NCI-H2171 treated with DMSO at 0.1 percent for 48 hours (cell line): Measurements from ENCODE around the gene TMPRSS13.
"Not testable (repeated sequence)": the region's sequence is repeated elsewhere in the genome, so short reads cannot be mapped to it uniquely, and the experiment has no call there.

ENCODE experiments used
- DNase-seq: peaks from one replicate; lab custom pipeline; 2025; lab: John Stamatoyannopoulos, UW

Gene TMPRSS13

DNA sequence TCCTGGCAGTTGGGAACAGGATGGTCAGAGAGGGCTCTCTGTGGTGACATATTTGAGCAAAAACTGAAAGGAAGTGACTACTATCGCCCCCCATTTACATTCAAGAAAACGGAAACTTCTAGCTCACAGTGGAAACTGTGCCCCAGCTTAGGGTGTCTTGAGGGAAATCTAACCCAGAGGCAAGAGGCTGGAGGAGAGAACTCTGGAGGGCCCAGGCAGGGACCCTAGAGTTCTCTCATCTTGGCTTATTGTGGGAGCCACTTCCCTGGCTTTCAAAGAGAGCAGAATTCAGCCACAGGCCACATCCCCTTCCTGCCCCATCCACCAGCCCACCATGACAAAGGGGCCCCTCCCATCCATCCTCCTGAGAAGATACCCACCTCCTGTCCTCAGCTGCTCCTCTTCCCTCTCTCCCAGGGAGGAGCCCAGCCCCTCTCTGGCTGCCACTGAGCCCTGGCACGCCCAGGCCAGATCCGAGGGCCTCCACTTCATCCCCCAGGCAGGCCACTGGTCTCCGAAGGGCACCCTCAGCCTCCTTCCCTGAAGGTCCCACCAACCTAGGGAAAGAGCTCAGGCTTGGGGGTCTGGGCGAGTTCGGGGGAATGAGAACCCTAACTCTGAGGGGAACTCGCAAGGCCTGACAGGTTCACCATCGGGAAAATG, 1.6 kb upstream of the TMPRSS13 start:
- DNase-seq = no peak

GRCh38 chr11:117929916-117930570, 841 bp upstream of the TMPRSS13 start:
- no peak for DNase-seq

- DNase-seq = no peak
Observed at GRCh38 chr11:117928446-117929141, 608 bp downstream of the TMPRSS13 start.

DNA sequence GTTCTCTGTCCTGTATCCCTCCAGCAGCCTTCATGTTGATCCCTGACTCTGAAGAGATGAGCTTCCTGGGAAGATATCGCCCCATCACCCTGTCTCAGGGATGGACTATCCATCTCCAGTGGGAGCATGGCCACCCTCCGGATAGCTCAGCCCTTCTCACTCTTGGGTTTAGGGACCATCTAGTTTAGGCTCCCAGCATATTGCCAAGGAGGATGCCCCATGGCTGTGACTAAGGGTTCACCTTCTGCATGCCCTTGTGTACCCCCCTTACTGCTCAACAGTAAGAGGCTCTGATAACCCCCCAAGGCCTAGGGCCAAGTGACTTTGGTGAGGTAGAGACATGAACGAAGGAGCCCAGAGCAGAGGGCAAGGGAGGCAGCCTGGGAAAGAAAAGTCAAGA, 1.3 kb downstream of the TMPRSS13 start:
- DNase-seq = no peak

GRCh38 chr11:117926166-117926565, 3.0 kb downstream of the TMPRSS13 start:
- not testable (repeated sequence) for DNase-seq

GRCh38 chr11:117925198-117925925, 3.8 kb downstream of the TMPRSS13 start:
- no peak for DNase-seq

DNA sequence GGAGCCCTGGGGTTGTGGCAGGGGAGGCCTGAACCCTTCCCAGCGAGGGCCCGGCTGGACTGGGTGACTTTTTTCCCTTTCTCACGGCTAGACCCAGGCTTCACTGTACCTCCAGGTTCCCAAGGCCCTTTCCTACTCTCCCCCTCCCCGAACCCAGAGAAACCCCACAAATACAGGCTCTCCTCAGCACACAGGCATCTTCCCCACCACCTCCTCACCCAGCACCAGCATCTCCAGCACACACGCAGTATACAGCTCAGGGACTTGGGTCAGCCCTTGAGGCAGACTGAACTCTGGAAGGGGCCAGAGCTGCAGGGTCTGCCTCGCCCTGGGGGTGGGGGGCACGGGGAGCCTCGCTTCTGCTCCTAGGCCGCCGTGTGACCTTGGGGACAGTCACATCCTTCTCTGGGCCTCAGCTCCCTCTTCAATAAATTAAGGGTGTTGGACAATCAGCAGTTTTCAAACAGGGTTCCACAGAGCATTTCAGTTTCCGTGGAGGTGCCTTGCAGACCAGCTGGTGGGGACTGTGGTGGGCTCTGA, 4.5 kb downstream of the TMPRSS13 start:
- no peak for DNase-seq

- no peak for DNase-seq
Observed at GRCh38 chr11:117923773-117924172, 5.4 kb downstream of the TMPRSS13 start.

DNA sequence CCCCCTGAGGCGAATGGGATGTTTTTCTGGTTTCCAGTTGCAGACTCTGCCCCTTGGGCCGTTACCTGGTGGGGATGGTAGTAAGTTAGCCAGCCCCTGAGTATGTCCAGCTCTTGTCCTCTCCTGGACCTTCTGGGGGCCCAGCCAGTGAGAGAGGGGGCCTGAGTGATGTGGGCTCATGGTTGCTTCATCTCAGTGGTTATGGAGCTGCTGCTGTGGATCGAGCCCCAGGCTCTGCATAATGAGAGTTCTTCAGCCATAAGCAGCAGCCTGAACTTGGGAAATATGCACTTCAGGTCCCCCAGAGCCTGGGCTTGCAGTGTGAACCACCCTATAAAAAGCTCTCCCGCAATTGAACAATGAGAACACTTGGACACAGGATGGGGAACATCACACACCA, 5.9 kb downstream of the TMPRSS13 start:
- DNase-seq = no peak

- DNase-seq = no peak
Observed at GRCh38 chr11:117921893-117922292, 7.3 kb downstream of the TMPRSS13 start.

- DNase-seq = no peak
Observed at GRCh38 chr11:117921456-117921855, 7.7 kb downstream of the TMPRSS13 start.

DNA sequence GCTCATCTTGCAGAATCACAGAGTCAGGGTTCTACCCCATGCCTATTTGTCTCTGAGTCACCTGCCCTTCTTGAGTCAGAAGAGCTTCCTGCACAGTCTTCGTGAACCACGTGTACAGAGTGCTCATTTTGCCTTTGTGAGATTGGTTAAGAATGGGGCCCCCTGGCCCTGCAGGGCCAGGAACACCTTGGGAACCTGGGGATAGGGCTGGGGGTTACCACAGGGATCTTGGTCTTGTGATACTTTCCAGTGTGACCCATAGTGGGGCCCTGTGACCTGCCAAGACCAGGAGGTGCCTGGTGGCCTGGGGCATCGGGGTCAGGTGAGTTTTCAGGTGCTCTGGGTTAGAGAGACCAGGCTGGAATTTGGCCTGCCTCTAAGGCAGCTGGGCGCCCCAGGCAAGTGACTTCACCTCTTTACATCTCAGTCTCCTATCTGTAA, 9.4 kb downstream of the TMPRSS13 start:
- no peak for DNase-seq

- DNase-seq = no peak
Observed at GRCh38 chr11:117919341-117919740, 9.9 kb downstream of the TMPRSS13 start.

DNA sequence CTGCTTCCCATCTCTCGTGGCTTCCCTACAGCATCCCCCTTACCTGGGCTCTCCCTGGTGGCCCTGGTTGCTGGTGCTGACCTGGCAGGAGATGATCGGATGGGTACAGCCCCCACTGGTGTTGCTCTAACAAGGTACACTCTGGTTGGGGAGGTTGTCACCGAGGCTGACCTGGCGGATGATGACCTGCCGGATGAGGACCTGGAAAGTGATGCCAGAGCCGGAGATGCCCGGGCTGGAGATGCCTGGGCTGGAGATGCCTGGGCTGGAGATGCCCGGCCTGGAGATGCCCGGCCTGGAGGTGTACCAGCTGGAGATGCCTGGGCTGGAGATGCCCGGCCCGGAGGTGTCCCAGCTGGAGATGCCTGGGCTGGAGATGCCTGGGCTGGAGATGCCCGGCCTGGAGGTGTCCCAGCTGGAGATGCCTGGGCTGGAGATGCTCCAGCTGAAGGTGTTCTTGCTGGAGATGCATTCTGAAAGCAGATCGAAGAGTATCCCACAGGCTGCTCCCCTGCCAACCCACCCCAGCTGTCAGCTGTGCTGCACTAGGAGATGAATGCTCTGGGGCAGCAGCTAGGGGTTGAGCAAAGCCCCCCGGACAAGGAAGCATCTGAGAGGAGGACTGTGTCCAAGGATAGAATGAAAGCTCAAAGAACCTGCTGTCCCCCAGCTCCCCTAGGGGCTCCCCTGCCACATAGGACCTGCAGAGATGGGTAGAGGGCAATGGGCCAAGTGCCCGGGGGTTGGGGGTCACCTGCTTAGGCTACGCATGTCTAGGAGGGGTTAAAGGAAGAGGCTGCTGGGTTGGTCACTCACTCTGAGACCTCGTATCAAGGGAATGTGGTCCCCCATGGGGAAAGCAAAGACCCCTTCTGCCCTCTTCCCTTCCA, 10.6 kb downstream of the TMPRSS13 start:
- DNase-seq = no peak

GRCh38 chr11:117917591-117918151, 11.5 kb downstream of the TMPRSS13 start:
- DNase-seq = no peak

- DNase-seq = no peak
Observed at GRCh38 chr11:117916956-117917355, 12.2 kb downstream of the TMPRSS13 start.

DNA sequence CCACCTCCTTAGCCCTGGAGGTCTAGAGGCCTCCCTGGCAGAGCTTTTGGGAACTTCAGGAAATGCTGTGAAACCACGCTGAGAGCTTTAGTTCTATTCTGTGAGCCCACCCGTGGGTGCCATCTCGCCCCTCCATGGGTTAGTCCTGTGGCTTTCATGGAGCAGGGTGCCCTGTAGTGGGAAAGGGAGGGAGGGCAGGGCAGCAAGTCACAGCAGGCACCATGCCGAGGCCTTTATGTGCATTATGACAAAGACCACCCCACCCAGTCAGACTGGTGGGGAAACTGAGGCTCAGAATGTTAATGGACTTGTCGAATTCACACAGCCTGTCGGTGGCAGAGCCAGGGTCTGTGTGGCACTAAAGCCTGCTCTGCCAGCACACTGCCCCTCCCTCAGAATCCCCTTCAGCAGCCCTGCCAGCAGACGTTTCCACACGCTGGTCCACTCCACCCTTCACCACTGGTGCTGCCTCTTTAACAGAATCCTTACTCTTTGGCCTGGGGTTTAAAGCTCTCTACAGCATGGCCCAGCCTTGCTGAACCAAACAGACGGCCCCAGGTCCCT, 13.4 kb downstream of the TMPRSS13 start:
- no peak for DNase-seq

GRCh38 chr11:117914991-117915618, 14.1 kb downstream of the TMPRSS13 start:
- DNase-seq = no peak

DNA sequence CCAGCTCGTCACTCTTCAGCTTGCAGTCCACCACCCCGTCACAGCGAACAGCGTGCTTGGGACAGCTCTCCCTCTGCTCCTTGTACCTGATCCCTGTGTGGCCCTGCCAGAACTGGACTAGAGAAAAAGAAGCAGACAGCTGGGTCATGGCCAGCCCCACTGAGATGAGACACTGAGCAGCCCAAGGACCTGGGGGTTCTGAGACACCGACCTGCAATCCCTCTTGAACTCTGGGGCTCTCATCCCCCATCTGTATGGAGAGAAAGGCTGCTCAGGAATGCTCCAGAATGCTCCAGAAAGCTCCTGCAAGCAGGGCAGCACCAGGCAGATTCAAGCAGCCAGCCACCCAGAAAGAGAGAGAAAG, 14.8 kb downstream of the TMPRSS13 start:
- no peak for DNase-seq

DNA sequence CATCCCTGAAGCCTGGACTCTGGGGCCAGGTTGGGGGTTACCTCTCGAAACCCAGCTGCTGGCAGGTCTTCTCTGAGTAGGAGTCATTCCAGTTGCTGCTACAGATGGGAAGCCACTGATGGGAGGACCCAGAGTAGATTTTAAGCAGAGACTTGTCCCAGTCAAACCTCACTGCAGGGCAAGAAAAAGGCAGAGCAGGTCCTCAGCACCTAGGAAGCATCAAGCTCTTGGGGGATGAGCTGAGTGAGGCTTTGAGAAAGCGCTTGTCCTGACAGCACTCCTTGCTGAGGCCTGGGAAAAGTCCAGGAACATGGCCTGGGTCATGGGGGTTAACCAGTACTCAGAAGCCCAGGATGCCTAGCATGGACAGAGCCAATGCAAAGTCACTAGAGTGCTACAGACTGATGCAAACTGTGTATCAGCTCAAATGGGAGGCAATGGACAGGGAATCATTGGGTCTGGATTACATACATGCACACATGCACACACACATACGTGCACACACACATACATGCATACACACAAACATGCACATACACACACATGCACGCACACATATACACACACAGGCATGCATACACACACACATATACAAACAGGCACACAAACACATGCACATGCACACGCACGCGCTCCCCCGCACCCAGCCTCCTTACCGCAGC, 15.3 kb downstream of the TMPRSS13 start:
- no peak for DNase-seq
